Thyroid gland (tissue), 4 donors: ENCODE data around the gene OR2F2. TPM values are rescaled to one million over a fixed set of nuclear protein-coding genes. Genes with fewer than 3 reads are reported as not detected.

Experiments
- DNase-seq, 2 donors: peaks; one replicate each; pipeline ENCODE4 v3.0.0-alpha.2; 2019
- H3K27ac ChIP-seq, 3 donors: fragments of 200-600 bp; sonication (generic); 1 replicate in 2 of 3; 2 replicates in 1 of 3; pipeline ENCODE4 v1.5.1; 2016 to 2019; ENCODE audit warnings: mild to moderate bottlenecking in 1 of 3, moderate library complexity in 1 of 3
- H3K27me3 ChIP-seq: fragments of 200-600 bp; sonication (generic); one replicate; pipeline ENCODE4 v1.5.1; 2019
- H3K36me3 ChIP-seq, 2 donors: fragments of 200-600 bp; sonication (generic); one replicate each; pipeline ENCODE4 v1.5.1; 2016 to 2019
- H3K4me1 ChIP-seq, 2 donors: fragments of 200-600 bp; sonication (generic); one replicate each; pipeline ENCODE4 v1.5.1; 2017 to 2019
- H3K4me3 ChIP-seq, 3 donors: fragments of 200-600 bp; sonication (generic); replicated peaks in 1 of 3; 1 replicate in 2 of 3; 2 replicates in 1 of 3; pipeline ENCODE4 v1.5.1; 2016; ENCODE audit warnings: mild to moderate bottlenecking in 1 of 3
- H3K9me3 ChIP-seq: fragments of 200-600 bp; sonication (generic); one replicate; pipeline ENCODE4 v1.5.1; 2017
- POLR2A ChIP-seq, 2 donors: fragments of 450-650 bp; IDR thresholded peaks; one replicate each; pipeline ENCODE4 v1.6.1; 2017; ENCODE audit warnings: antibody characterized with exemption in 2 of 2, mild to moderate bottlenecking in 2 of 2, moderate library complexity in 1 of 2
- WGBS, 2 donors: methylation state at CpG; one replicate each; pipeline ENCODE4 v1.1.5; 2017; 5-methylcytosine and 5-hydroxymethylcytosine counted together
- intact Hi-C: fragments of 100-400 bp; cut with DNase I; formaldehyde crosslinking; loops from one replicate; pipeline ENCODE4 v1.15.1; 2023
- total RNA-seq, 4 donors: library from RNA; depleted of rRNA; stranded (reverse); fragments of >200 nt; gene quantifications; one replicate each; pipeline ENCODE4 v1.2.3, GENCODE V29; 2016
- TF ChIP-seq, protein P1 (sequence below), 6 experiments: fragments of 200-600 bp in 3 of 6; fragments of 450-650 bp in 3 of 6; sonication (generic) in 3 of 6; IDR thresholded peaks; one replicate each; pipeline ENCODE4 v1.5.1; 2016 to 2019; ENCODE audit warnings: antibody characterized with exemption in 6 of 6, mild to moderate bottlenecking in 2 of 6, inconsistent platforms in 1 of 6, moderate library complexity in 1 of 6

The OR2F2 gene
- total RNA-seq, 4 donors from 2014 or later: not detected

DNA sequence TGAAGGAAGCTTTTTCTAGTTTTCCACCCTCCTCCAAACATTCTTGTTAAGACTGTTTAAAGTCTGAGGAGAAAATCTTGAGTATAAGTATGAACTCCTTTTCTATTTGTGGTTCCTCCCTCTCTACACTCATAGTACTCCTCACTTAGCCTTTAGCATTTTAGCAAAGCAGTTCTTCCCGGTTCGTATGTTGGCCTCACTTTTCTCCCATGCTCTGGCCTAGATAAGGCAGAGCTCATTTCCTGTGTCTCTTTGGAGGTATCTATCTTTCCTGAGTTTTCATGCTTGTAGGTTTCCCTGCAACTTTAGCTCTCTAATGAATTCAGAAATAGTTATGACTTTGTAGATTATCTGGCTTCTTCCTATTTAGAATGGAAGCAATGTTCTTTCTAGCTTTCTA is 13.7 kb downstream of the OR2F2 start:
- WGBS, 2 donors: 43 to 83% methylated on average over 2 of the region's 2 CpGs
- intact Hi-C loops: no loop called here
- TF ChIP-seq, protein P1, sequence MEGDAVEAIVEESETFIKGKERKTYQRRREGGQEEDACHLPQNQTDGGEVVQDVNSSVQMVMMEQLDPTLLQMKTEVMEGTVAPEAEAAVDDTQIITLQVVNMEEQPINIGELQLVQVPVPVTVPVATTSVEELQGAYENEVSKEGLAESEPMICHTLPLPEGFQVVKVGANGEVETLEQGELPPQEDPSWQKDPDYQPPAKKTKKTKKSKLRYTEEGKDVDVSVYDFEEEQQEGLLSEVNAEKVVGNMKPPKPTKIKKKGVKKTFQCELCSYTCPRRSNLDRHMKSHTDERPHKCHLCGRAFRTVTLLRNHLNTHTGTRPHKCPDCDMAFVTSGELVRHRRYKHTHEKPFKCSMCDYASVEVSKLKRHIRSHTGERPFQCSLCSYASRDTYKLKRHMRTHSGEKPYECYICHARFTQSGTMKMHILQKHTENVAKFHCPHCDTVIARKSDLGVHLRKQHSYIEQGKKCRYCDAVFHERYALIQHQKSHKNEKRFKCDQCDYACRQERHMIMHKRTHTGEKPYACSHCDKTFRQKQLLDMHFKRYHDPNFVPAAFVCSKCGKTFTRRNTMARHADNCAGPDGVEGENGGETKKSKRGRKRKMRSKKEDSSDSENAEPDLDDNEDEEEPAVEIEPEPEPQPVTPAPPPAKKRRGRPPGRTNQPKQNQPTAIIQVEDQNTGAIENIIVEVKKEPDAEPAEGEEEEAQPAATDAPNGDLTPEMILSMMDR (IDR thresholded peaks at IDR 0.05): no peak
- TF ChIP-seq POLR2A (IDR thresholded peaks at IDR 0.05): no peak

DNA sequence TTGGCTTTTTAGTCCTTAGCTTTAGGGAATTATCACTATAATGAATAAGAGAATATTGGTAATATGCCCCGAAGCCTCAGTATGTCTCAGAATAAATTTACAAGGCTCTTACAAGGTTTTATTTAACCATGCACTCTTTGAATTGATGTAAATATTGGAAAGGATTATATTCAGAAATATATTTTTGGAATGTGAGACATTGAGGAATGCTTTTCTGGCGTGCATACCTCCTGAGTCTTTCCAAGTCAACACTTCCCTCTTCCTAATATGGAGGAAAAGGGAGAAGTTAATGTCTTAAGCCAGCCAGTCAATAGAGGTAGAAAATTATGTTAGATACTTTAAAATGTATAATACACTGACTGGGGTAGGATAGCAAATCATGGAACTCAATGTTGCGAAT is 18.4 kb downstream of the OR2F2 start:
- Histone ChIP-seq H3K27ac (no peak overlapping the region), H3K4me3 (no peak overlapping the region), H3K27me3 (no peaks in the 10 kb centered on the region), H3K36me3 (no peaks in the 10 kb centered on the region), H3K4me1 (no peaks in the 10 kb centered on the region), H3K9me3 (no peaks in the 10 kb centered on the region)
- intact Hi-C loops: no loop called here
- 86 to 90% methylated on average over 3 of the region's 3 CpGs for WGBS, 2 donors
- TF ChIP-seq, protein P1 (IDR thresholded peaks at IDR 0.05): no peak
- TF ChIP-seq POLR2A (IDR thresholded peaks at IDR 0.05): no peak
- no peak for DNase-seq

More for the DNA sequence above, 13.7 kb downstream of the OR2F2 start:
- H3K4me1 ChIP-seq: no peaks in the 10 kb centered on the region
- H3K9me3 ChIP-seq: no peaks in the 10 kb centered on the region
- H3K27ac ChIP-seq: no peak overlapping the region
- DNase-seq: no peak
- no peaks in the 10 kb centered on the region for H3K27me3 ChIP-seq
- H3K4me3 ChIP-seq: no peak overlapping the region
- H3K36me3 ChIP-seq: no peaks in the 10 kb centered on the region

DNA sequence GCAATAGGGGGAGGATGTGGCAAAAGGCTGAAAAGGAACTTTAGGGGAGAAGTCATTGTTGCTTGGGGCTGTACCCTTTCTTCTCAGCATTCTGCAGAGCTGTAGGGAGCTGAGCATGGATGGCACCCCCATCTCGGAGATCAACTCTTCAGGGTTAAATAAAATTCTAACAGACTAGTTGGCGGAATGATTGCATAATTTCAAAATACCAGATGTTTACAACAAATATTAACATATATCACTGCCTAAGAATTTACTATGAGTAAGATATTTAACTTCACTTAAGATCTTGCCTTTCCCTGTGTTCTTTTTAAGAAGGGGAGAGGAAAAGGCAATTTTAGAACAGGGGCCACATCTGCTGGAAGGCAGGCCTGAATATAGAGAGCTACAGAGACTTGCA is 19.1 kb downstream of the OR2F2 start:
- H3K27me3 ChIP-seq: no peaks in the 10 kb centered on the region
- no peak overlapping the region for H3K4me3 ChIP-seq
- no peaks in the 10 kb centered on the region for H3K36me3 ChIP-seq
- TF ChIP-seq, protein P1 (IDR thresholded peaks at IDR 0.05): no peak
- TF ChIP-seq POLR2A (IDR thresholded peaks at IDR 0.05): no peak
- no peak for DNase-seq
- H3K27ac ChIP-seq: no peak overlapping the region
- 87 to 97% methylated on average over 2 of the region's 2 CpGs for WGBS, 2 donors
- H3K9me3 ChIP-seq: no peaks in the 10 kb centered on the region
- no peaks in the 10 kb centered on the region for H3K4me1 ChIP-seq
- intact Hi-C loops: no loop called here

DNA sequence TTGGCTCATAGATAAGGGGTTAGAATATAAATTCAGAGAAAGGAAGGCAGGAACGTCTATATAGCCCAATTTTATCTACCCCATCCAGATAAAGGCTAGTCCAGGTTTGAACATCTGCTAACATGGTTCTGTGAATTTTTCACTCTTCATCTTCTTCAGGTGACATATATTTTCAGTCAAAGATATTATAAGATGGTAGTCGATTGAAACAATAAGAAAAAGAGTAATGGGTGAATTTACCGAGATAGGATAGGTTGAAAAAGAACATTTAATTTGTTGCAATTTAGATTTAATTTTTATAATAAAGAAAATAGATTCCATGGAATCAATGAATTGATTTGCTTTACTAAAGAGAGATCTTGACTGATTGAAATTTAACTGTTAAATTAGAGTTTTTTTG is 19.5 kb downstream of the OR2F2 start, which contains the start of gene OR2F1:
OR2F1 (plus strand) TSS at position 301 of the 400 bp plus-strand sequence. CDS start 5,127 bp downstream, outside the sequence.
- DNase-seq: no peak
- intact Hi-C loops: no loop called here
- H3K4me1 ChIP-seq: no peaks in the 10 kb centered on the region
- 85 to 93% methylated on average over 3 of the region's 3 CpGs for WGBS, 2 donors
- no peaks in the 10 kb centered on the region for H3K9me3 ChIP-seq
- H3K36me3 ChIP-seq: no peaks in the 10 kb centered on the region
- no peak for TF ChIP-seq POLR2A (IDR thresholded peaks at IDR 0.05)
- TF ChIP-seq, protein P1 (IDR thresholded peaks at IDR 0.05): no peak
- H3K4me3 ChIP-seq: no peak within 1 kb of the TSS
- H3K27ac ChIP-seq: no peak within 1 kb of the TSS
- no peaks in the 10 kb centered on the region for H3K27me3 ChIP-seq

DNA sequence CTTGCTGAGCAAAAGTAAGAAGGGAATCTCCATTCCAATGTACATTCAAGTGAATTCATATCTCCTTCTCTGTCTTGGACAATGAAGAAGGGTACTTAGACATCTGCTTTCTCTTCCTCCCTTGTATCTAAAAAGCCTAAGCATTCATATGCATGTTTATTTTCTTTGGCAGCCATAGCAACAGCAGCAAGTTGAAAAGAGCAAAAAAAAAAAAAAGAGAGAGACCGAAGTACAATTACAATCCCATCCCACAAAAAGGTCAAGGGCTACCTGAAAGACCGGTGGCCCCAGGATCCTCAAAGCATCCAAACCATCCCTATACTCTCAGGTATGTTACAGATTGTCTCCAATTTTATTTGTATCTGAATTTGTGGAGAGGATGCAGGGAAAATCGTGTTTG is 23.7 kb downstream of the OR2F2 start:
- no peaks in the 10 kb centered on the region for H3K9me3 ChIP-seq
- TF ChIP-seq, protein P1 (IDR thresholded peaks at IDR 0.05): no peak
- TF ChIP-seq POLR2A (IDR thresholded peaks at IDR 0.05): no peak
- H3K27me3 ChIP-seq: no peaks in the 10 kb centered on the region
- H3K4me3 ChIP-seq: no peak overlapping the region
- no peak overlapping the region for H3K27ac ChIP-seq
- no peaks in the 10 kb centered on the region for H3K36me3 ChIP-seq
- DNase-seq: no peak
- 58 to 62% methylated on average over 3 of the region's 3 CpGs for WGBS, 2 donors
- intact Hi-C loops: no loop called here
- H3K4me1 ChIP-seq: no peaks in the 10 kb centered on the region
